AG04450 (cell line): Measurements from ENCODE around the gene LRIG2. TPM values are rescaled to one million over a fixed set of nuclear protein-coding genes. Genes with fewer than 3 reads are reported as not detected.

ENCODE experiments used
- CTCF ChIA-PET: fragments of 300-600, 350-600 bp; formaldehyde crosslinking; extraction: SDS; loops from one replicate; lab custom pipeline; 2022; ENCODE audit warnings: antibody characterized with exemption, inconsistent platforms; lab: Charles Lee
- POLR2A ChIA-PET: fragments of 350-600 bp; formaldehyde crosslinking; extraction: SDS; loops from one replicate; lab custom pipeline; 2021; ENCODE audit warnings: antibody characterized with exemption, inconsistent platforms; lab: Yijun Ruan, JAX
- DNase-seq: peaks from one replicate; pipeline ENCODE4 v3.0.0-alpha.2; 2011; ENCODE audit warnings: low read depth, low spot score
- H3K27ac ChIP-seq: one replicate; pipeline ENCODE4 v1.5.1; 2012; ENCODE audit warnings: low read depth, low read length, control low read depth
- H3K27me3 ChIP-seq: one replicate; pipeline ENCODE4 v1.6.0; 2012; ENCODE audit warnings: low read length; ENCODE audit not compliant: control insufficient read depth, insufficient read depth
- H3K4me3 ChIP-seq: 2 replicates; pipeline ENCODE4 v1.5.1; 2011; ENCODE audit warnings: mild to moderate bottlenecking, low read depth, low read length, control low read depth
- H3K9me3 ChIP-seq: 2 replicates; pipeline ENCODE4 v1.5.1; 2012; ENCODE audit warnings: low read length; ENCODE audit not compliant: control insufficient read depth, insufficient read depth
- polyA plus RNA-seq: library from polyadenylated mRNA; depleted of rRNA; stranded (reverse); fragments of >200 nt; gene quantifications from 2 replicates; pipeline ENCODE4 v1.2.3, GENCODE V29; 2011; rRNA removed
- TF ChIP-seq, protein P1 (sequence below): IDR thresholded peaks from 2 replicates; pipeline ENCODE4 v1.5.1; 2011; ENCODE audit warnings: low read depth, low read length, control low read depth, inconsistent platforms

The LRIG2 gene
- polyA plus RNA-seq, 1 experiment: 9.7 TPM

DNA sequence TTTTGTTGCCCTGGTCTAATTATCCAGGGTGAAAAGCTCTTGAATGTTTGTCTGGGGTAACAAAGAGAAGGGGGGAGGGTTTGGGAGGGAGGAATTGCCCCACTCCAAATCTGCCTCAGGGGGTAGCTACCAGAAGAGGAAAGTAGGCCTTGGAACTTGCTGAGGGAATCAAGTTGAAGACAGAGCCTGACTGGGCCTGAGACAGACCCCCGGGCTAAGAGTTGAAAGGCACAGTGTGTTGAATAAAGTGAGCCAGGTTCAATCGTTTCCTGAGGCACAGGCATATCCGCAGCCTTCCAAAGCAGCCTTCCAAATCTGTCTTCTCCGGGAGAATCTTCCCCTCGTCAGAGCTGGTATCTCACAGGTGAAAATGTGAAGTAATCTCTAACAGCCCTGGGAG lies 96.6 kb downstream of the LRIG2 start:
- ChIA-PET POLR2A (no interaction called here), CTCF (no interaction called here)
- H3K4me3 ChIP-seq: no peak overlapping the region
- H3K9me3 ChIP-seq: no peaks in the 10 kb centered on the region
- H3K27ac ChIP-seq: no peak overlapping the region
- TF ChIP-seq, protein P1, sequence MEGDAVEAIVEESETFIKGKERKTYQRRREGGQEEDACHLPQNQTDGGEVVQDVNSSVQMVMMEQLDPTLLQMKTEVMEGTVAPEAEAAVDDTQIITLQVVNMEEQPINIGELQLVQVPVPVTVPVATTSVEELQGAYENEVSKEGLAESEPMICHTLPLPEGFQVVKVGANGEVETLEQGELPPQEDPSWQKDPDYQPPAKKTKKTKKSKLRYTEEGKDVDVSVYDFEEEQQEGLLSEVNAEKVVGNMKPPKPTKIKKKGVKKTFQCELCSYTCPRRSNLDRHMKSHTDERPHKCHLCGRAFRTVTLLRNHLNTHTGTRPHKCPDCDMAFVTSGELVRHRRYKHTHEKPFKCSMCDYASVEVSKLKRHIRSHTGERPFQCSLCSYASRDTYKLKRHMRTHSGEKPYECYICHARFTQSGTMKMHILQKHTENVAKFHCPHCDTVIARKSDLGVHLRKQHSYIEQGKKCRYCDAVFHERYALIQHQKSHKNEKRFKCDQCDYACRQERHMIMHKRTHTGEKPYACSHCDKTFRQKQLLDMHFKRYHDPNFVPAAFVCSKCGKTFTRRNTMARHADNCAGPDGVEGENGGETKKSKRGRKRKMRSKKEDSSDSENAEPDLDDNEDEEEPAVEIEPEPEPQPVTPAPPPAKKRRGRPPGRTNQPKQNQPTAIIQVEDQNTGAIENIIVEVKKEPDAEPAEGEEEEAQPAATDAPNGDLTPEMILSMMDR: no peak
- H3K27me3 ChIP-seq: peaks cover 4% of the 10 kb centered on the region
- DNase-seq: no peak

DNA sequence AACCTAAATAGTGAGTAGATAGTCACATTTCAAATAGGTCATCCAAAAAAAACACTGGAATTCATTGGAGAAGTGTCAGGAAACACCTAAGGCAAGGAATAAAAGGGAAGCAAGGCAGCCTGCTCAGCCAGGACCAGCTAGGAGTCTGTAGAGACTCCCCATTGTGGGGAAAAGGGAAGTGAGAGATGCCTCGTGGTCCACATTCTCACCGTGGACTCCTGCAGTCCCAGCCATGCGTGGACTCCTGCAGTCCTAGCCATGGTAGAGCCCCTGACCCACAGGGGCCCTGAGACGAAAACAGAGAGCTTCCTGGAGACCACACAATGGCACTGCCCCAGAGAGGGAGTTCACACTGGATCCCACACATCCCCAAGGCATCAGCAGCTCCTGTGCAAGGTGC lies 97.5 kb downstream of the LRIG2 start:
- H3K4me3 ChIP-seq: no peak overlapping the region
- DNase-seq: no peak
- TF ChIP-seq, protein P1: no peak
- H3K27ac ChIP-seq: no peak overlapping the region
- ChIA-PET POLR2A (no interaction called here), CTCF (no interaction called here)
- H3K9me3 ChIP-seq: no peaks in the 10 kb centered on the region
- peaks cover 4% of the 10 kb centered on the region for H3K27me3 ChIP-seq

- Histone ChIP-seq H3K9me3 (no peaks in the 10 kb centered on the region), H3K27me3 (peaks cover 7% of the 10 kb centered on the region), H3K27ac (no peak overlapping the region), H3K4me3 (no peak overlapping the region)
- DNase-seq: no peak
- TF ChIP-seq, protein P1: no peak
- CTCF ChIA-PET: interaction anchor here (0.6 kb wide), 1 partner anchor 785 kb away, joined by 3 read pairs; no protein-coding TSS in a partner anchor
- POLR2A ChIA-PET: no interaction called here
Observed at GRCh38 chr1:113178106-113178505, 105.1 kb downstream of the LRIG2 start.

- CTCF ChIA-PET: no interaction called here
- POLR2A ChIA-PET: no interaction called here
- H3K4me3 ChIP-seq: no peak overlapping the region
- no peaks in the 10 kb centered on the region for H3K9me3 ChIP-seq
- H3K27me3 ChIP-seq: peaks cover 7% of the 10 kb centered on the region
- no peak for DNase-seq
- TF ChIP-seq, protein P1: peak; percentile 28
- no peak overlapping the region for H3K27ac ChIP-seq
Observed at GRCh38 chr1:113178522-113178921, 105.5 kb downstream of the LRIG2 start.

Other genes starting within 250 kb of the LRIG2 start
- gene SLC16A1, start 117.0 kb upstream of the LRIG2 start, polyA plus RNA-seq: 62.1 and 78.7 TPM in 2 replicates